PC-3 (cell line): ENCODE data around the gene FALEC.

Source experiments
- CTCF ChIP-seq: fragments of 300-600 bp; sonication (generic); conservative IDR thresholded peaks from 2 replicates; pipeline ENCODE4 v1.5.1; 2017; ENCODE audit warnings: antibody characterized with exemption, low read depth, mild to moderate bottlenecking, low read length
- EZH2 ChIP-seq: fragments of 300-600 bp; sonication (generic); IDR thresholded peaks from one replicate; pipeline ENCODE4 v1.6.1; 2017; ENCODE audit warnings: antibody characterized with exemption, mild to moderate bottlenecking, low read length; ENCODE audit not compliant: unreplicated experiment
- EZH2phosphoT487 ChIP-seq: fragments of 300-600 bp; sonication (generic); IDR thresholded peaks from 2 replicates; pipeline ENCODE4 v1.6.1; 2018; ENCODE audit warnings: mild to moderate bottlenecking, antibody characterized with exemption, low read length, borderline replicate concordance

DNA sequence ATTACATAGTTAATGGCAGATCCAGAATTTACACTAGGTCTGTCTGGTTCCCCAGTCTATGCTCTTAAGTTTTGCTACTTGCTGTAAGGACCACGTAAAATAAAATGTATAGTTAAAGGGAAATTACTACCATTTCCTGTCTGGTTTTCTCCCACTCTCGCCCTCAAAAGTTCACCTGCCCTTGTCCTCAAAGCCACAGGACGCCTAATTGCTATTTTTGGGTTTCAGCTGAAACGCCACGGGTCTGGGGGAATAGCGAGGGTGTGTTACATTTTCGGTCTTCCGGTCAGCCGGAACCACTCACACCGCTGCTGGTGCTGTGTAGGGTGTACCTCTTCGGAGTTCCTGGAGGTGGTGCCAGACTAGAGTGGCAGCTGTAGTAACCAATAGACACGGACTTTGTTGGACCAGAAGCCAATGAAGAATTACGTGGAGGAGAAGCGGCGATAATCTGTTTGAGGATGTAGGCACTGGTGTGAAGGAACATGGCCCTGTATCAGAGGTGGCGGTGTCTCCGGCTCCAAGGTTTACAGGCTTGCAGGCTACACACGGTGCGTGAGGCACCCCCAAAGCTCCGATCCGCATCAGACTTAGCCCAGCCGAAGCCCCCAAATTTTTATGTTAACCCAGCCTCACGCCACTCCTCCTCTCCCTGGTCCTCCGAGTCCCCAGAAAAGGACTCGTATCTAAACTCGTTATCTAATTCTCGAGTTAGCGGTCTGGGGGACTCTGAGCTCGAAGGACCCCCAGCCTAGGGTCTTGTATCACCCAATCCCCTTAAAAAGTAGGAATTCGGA lies 28.4 kb upstream of the FALEC start, which contains the start of gene TARS2:
- TF ChIP-seq CTCF (no peak), EZH2 (no peak), EZH2phosphoT487 (no peak)
